A549 (cell line): Measurements from ENCODE around the gene FAM120B. TPM values are rescaled to one million over a fixed set of nuclear protein-coding genes. Genes with fewer than 3 reads are reported as not detected.

Experiments
- ATAC-seq, 2 experiments: fragments of 200-7000 bp in 1 of 2; fragments of >200 bp in 1 of 2; cut with Nextera tagmentation in 1 of 2; cut with Tn5 transposase in 1 of 2; 3 replicates each; pipeline versions ENCODE4 v1.8.0 to v1.9.1; 2018 to 2020; ENCODE audit warnings: mild to moderate bottlenecking in 1 of 2, moderate library complexity in 1 of 2
- CTCF ChIA-PET: fragments of 300-600 bp; sonication (Branson Sonifier 250); formaldehyde crosslinking; extraction: SDS; loops from one replicate; lab custom pipeline; 2021; ENCODE audit warnings: antibody characterized with exemption, inconsistent platforms; lab: Yijun Ruan, JAX
- POLR2A ChIA-PET: fragments of 350-600 bp; formaldehyde crosslinking; extraction: SDS; loops from one replicate; lab custom pipeline; 2021; ENCODE audit warnings: antibody characterized with exemption, inconsistent platforms; lab: Yijun Ruan, JAX
- DNase-seq, 2 experiments: peaks; one replicate each; pipeline versions ENCODE4 v3.0.0 to v3.0.0-alpha.2; 2011 to 2016; ENCODE audit warnings: low read depth in 1 of 2, low spot score in 1 of 2
- FAIRE-seq: peaks from 2 replicates; lab custom pipeline; 2011; peaks lifted over from hg19 to GRCh38; lab: Jason Lieb, UNC
- H3K27ac ChIP-seq, 2 experiments: fragments of >200 bp; sonication (Bioruptor Twin); formaldehyde crosslinking; 3 replicates each; pipeline ENCODE4 v1.5.1; 2016 to 2017
- H3K4me1 ChIP-seq: fragments of >200 bp; sonication (Bioruptor Twin); formaldehyde crosslinking; 3 replicates; pipeline ENCODE4 v1.6.1; 2016
- H3K4me2 ChIP-seq: fragments of >200 bp; sonication (Bioruptor Twin); formaldehyde crosslinking; 3 replicates; pipeline ENCODE4 v1.6.1; 2016
- H3K4me3 ChIP-seq: fragments of >200 bp; sonication (Bioruptor Twin); formaldehyde crosslinking; 3 replicates; pipeline ENCODE4 v1.5.1; 2016
- H3K9me3 ChIP-seq: fragments of >200 bp; sonication (Bioruptor Twin); formaldehyde crosslinking; 3 replicates; pipeline ENCODE4 v1.6.1; 2016
- ATOH8 ChIP-seq: fragments of 250-450 bp; sonication (Bioruptor Pico); IDR thresholded peaks from 2 replicates; pipeline ENCODE4 v1.5.0; 2020; ENCODE audit warnings: low read depth, mild to moderate bottlenecking, moderate library complexity
- CBX2 ChIP-seq: fragments of 200-600 bp; sonication (generic); IDR thresholded peaks from 2 replicates; pipeline ENCODE4 v1.6.1; 2016; ENCODE audit warnings: low read depth, mild to moderate bottlenecking, borderline replicate concordance
- CBX8 ChIP-seq: fragments of 200-600 bp; sonication (generic); IDR thresholded peaks from 2 replicates; pipeline ENCODE4 v1.6.1; 2016
- CEBPB ChIP-seq, 2 experiments: fragments of >200 bp in 1 of 2; sonication (Bioruptor Twin) in 1 of 2; formaldehyde crosslinking in 1 of 2; IDR thresholded peaks; 2 replicates each; pipeline ENCODE4 v1.6.1; 2012 to 2016
- CTCF ChIP-seq: fragments of >200 bp; sonication (Bioruptor Twin); formaldehyde crosslinking; IDR thresholded peaks from 3 replicates; pipeline ENCODE4 v1.5.1; 2016
- EHF ChIP-seq: fragments of 250-450 bp; sonication (Bioruptor Pico); IDR thresholded peaks from 2 replicates; pipeline ENCODE4 v1.5.0; 2020; ENCODE audit warnings: mild to moderate bottlenecking
- ELK1 ChIP-seq: fragments of 150-350 bp; IDR thresholded peaks from 2 replicates; pipeline ENCODE4 v1.6.1; 2014; ENCODE audit warnings: low read depth, mild to moderate bottlenecking, low read length
- FOSL2 ChIP-seq, 2 experiments: fragments of 450-650 bp in 1 of 2; fragments of >200 bp in 1 of 2; sonication (Bioruptor Twin) in 1 of 2; formaldehyde crosslinking; IDR thresholded peaks; 2 replicates each; pipeline versions ENCODE4 v1.5.0 to v1.6.1; 2016 to 2020; ENCODE audit warnings: mild to moderate bottlenecking in 1 of 2, moderate library complexity in 1 of 2
- HMGXB4 ChIP-seq: fragments of 250-450 bp; sonication (Bioruptor Pico); IDR thresholded peaks from 2 replicates; pipeline ENCODE4 v1.5.0; 2021; ENCODE audit warnings: mild to moderate bottlenecking, moderate library complexity, borderline replicate concordance
- HOXA7 ChIP-seq: fragments of 250-450 bp; sonication (Bioruptor Pico); IDR thresholded peaks from 2 replicates; pipeline ENCODE4 v1.5.0; 2020; ENCODE audit warnings: mild to moderate bottlenecking, moderate library complexity
- MAX ChIP-seq: IDR thresholded peaks from 2 replicates; pipeline ENCODE4 v1.6.1; 2012
- NFE2L2 ChIP-seq: fragments of 150-350 bp; conservative IDR thresholded peaks from 2 replicates; pipeline ENCODE4 v1.6.1; 2014; ENCODE audit warnings: low read length
- PBX3 ChIP-seq: IDR thresholded peaks from 2 replicates; pipeline ENCODE4 v1.6.1; 2012
- PHF8 ChIP-seq: fragments of 200-600 bp; sonication (generic); IDR thresholded peaks from 2 replicates; pipeline ENCODE4 v1.6.1; 2016; ENCODE audit warnings: low read depth, mild to moderate bottlenecking, antibody characterized with exemption, moderate library complexity, borderline replicate concordance
- POLR2A ChIP-seq: IDR thresholded peaks from 2 replicates; pipeline ENCODE4 v1.6.1; 2012; ENCODE audit warnings: mild to moderate bottlenecking, low read length
- RAD21 ChIP-seq, 2 experiments: fragments of >200 bp in 1 of 2; sonication (Bioruptor Twin) in 1 of 2; formaldehyde crosslinking in 1 of 2; IDR thresholded peaks in 1 of 2; conservative IDR thresholded peaks in 1 of 2; 2 replicates in 1 of 2; 3 replicates in 1 of 2; pipeline ENCODE4 v1.6.1; 2012 to 2018; ENCODE audit warnings: inconsistent platforms in 1 of 2
- RCOR1 ChIP-seq: fragments of 150-350 bp; IDR thresholded peaks from 2 replicates; pipeline ENCODE4 v1.6.1; 2014; ENCODE audit warnings: antibody characterized with exemption, low read length, low read depth
- RNF2 ChIP-seq: fragments of 200-600 bp; sonication (generic); IDR thresholded peaks from 2 replicates; pipeline ENCODE4 v1.6.1; 2016; ENCODE audit warnings: low read depth, mild to moderate bottlenecking, antibody characterized with exemption, moderate library complexity, borderline replicate concordance
- SMC3 ChIP-seq: fragments of >200 bp; sonication (Bioruptor Twin); formaldehyde crosslinking; IDR thresholded peaks from 3 replicates; pipeline ENCODE4 v1.6.1; 2018; ENCODE audit warnings: inconsistent platforms
- TFCP2L1 ChIP-seq: fragments of 250-450 bp; sonication (Bioruptor Pico); IDR thresholded peaks from 2 replicates; pipeline ENCODE4 v1.5.0; 2021; ENCODE audit warnings: mild to moderate bottlenecking
- WGBS: methylation state at CpG from one replicate; pipeline ENCODE4 v1.1.6; 2017; ENCODE audit errors: missing lambda C conversion rate; 5-methylcytosine and 5-hydroxymethylcytosine counted together
- polyA plus RNA-seq, 4 experiments: library from polyadenylated mRNA; depleted of rRNA in 3 of 4; stranded (reverse); fragments of >200 nt; fragmentation: RNase III in 1 of 4; extraction: RNeasy Plus Mini Kit Qiagen cat#74134 plus additional on column Dnase treatment in 1 of 4; gene quantifications; 2 replicates in 3 of 4; 3 replicates in 1 of 4; pipeline ENCODE4 v1.2.3, GENCODE V29; 2011 to 2017

Gene FAM120B
- polyA plus RNA-seq, 2 of the 4 experiments (the other 2 are of a cell fraction): 7.0 to 7.7 TPM

- TF ChIP-seq CEBPB (IDR thresholded peaks at IDR 0.05): no peak
- no peak for TF ChIP-seq FOSL2 (IDR thresholded peaks at IDR 0.05)
- TF ChIP-seq FOSL2 (CRISPR knock-in tag; IDR thresholded peaks at IDR 0.05): no peak
- TF ChIP-seq RAD21 (conservative IDR thresholded peaks at IDR 0.05 in 1 of 2, IDR thresholded peaks at IDR 0.05 in 1 of 2): no peak
- no peak for TF ChIP-seq SMC3
- TF ChIP-seq ELK1: no peak
- no peak for TF ChIP-seq EHF (CRISPR knock-in tag)
- TF ChIP-seq TFCP2L1 (CRISPR knock-in tag): no peak
- TF ChIP-seq HMGXB4 (CRISPR knock-in tag): no peak
- TF ChIP-seq HOXA7 (CRISPR knock-in tag): no peak
- no peak overlapping the region for H3K4me3 ChIP-seq
- no peak overlapping the region for H3K4me2 ChIP-seq
- no peaks in the 10 kb centered on the region for H3K9me3 ChIP-seq
- ChIA-PET CTCF (no interaction called here), POLR2A (no interaction called here)
- 76% methylated on average over 15 of the region's 19 CpGs for WGBS
- H3K4me1 ChIP-seq: no peaks in the 10 kb centered on the region
- H3K27ac ChIP-seq: no peak overlapping the region
- FAIRE-seq (no peak), DNase-seq (no peak), ATAC-seq (no peak)
Observed at GRCh38 chr6:170270984-170271593, 35.5 kb upstream of the FAM120B start.

GRCh38 chr6:170271771-170272314 is 34.7 kb upstream of the FAM120B start:
- no peak overlapping the region for H3K4me2 ChIP-seq
- H3K9me3 ChIP-seq: no peaks in the 10 kb centered on the region
- TF ChIP-seq CBX8 (no peak), POLR2A (no peak), RCOR1 (no peak), ELK1 (no peak), PBX3 (no peak), HOXA7 (CRISPR knock-in tag) (no peak), NFE2L2 (no peak), RNF2 (no peak), ATOH8 (no peak), CBX2 (no peak), PHF8 (no peak), CTCF (no peak), MAX (no peak)
- 68% methylated on average over 30 of the region's 32 CpGs for WGBS
- H3K27ac ChIP-seq: no peak overlapping the region
- POLR2A ChIA-PET: no interaction called here
- DNase-seq (no peak), FAIRE-seq (no peak), ATAC-seq (no peak)
- CTCF ChIA-PET: no interaction called here
- H3K4me1 ChIP-seq: no peaks in the 10 kb centered on the region
- no peak overlapping the region for H3K4me3 ChIP-seq
